MCF 10A (cell line): ENCODE results near the gene CIB4. TPM values are rescaled to one million over a fixed set of nuclear protein-coding genes. Genes with fewer than 3 reads are reported as not detected.
A peak's percentile ranks its signal among the peaks of the same experiment; 100 is the strongest.

Experiments used
- BruUV-seq: library from RNA; stranded (reverse); fragments of 400-500 nt; replicated peaks from 2 replicates; lab custom pipeline; 2021; lab: Mats Ljungman, UMichigan
- CTCF ChIA-PET: fragments of 300-600 bp; sonication (Branson Sonifier 250); formaldehyde crosslinking; extraction: SDS; loops from one replicate; lab custom pipeline; 2021; ENCODE audit warnings: antibody characterized with exemption, inconsistent platforms; lab: Yijun Ruan, JAX
- POLR2A ChIA-PET: fragments of 300-600, 350-650 bp; sonication (Branson Sonifier 250); formaldehyde crosslinking; extraction: SDS; loops from one replicate; lab custom pipeline; 2020; ENCODE audit warnings: antibody characterized with exemption, inconsistent platforms; lab: Yijun Ruan, JAX
- DNase-seq: peaks from one replicate; pipeline ENCODE4 v3.0.0-alpha.2; 2018; ENCODE audit not compliant: unreplicated experiment
- H3K27ac Mint-ChIP-seq: one replicate; pipeline ENCODE4 v1.8.0; 2022; ENCODE audit warnings: mild to moderate bottlenecking, low read depth, mixed read lengths; ENCODE audit not compliant: unreplicated experiment
- H3K27me3 Mint-ChIP-seq: one replicate; pipeline ENCODE4 v1.8.0; 2022; ENCODE audit warnings: mixed read lengths; ENCODE audit not compliant: insufficient read depth, unreplicated experiment
- H3K36me3 Mint-ChIP-seq: one replicate; pipeline ENCODE4 v1.8.0; 2022; ENCODE audit warnings: mild to moderate bottlenecking, moderate library complexity, mixed read lengths; ENCODE audit not compliant: insufficient read depth, unreplicated experiment
- H3K4me1 Mint-ChIP-seq: one replicate; pipeline ENCODE4 v1.8.0; 2022; ENCODE audit warnings: mixed read lengths; ENCODE audit not compliant: insufficient read depth, unreplicated experiment
- H3K4me3 Mint-ChIP-seq: one replicate; pipeline ENCODE4 v1.8.0; 2022; ENCODE audit warnings: mild to moderate bottlenecking, moderate library complexity, mixed read lengths; ENCODE audit not compliant: unreplicated experiment
- H3K9me3 Mint-ChIP-seq: one replicate; pipeline ENCODE4 v1.8.0; 2022; ENCODE audit warnings: mixed read lengths; ENCODE audit not compliant: unreplicated experiment
- intact Hi-C: fragments of 100-400 bp; cut with micrococcal nuclease; formaldehyde crosslinking; loops from 2 replicates; pipeline ENCODE4 v1.14.1; 2022
- total RNA-seq: library from RNA; stranded (reverse); gene quantifications from 2 replicates; pipeline ENCODE4 v1.2.3, GENCODE V29; 2022
- TF ChIP-seq, protein P1 (sequence below): fragments of 200-600 bp; IDR thresholded peaks from one replicate; pipeline ENCODE4 v1.8.0; 2022; ENCODE audit warnings: antibody characterized with exemption, mild to moderate bottlenecking; ENCODE audit not compliant: unreplicated experiment

CIB4 gene
- total RNA-seq, 1 experiment from 2014 or later = not detected

DNA sequence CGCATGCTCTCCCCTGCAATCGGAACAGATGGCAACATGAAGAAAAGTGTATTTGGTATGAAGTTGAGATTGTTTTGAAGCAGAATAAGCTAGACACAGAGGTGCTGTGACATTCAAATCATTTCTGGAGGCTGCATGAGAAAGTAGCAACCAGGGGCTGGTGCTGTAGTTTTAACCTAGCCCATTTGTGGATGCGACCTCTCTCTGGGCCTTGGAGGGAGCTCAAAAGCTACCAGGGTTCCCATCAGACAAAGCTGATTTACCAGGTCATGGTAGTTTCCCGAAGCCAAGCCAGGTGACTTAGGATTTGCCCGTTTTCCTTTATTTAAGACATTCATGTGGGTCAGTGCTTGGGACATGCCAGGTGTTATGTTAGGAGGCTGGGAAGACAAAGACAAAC lies 77.5 kb downstream of the CIB4 start:
- Mint-ChIP-seq H3K27me3 (peaks cover 87% of the 10 kb centered on the region), H3K36me3 (no peaks in the 10 kb centered on the region), H3K4me1 (peaks cover 8% of the 10 kb centered on the region), H3K9me3 (no peaks in the 10 kb centered on the region), H3K4me3 (no peak overlapping the region), H3K27ac (no peak overlapping the region)
- no peak for DNase-seq
- TF ChIP-seq, protein P1, sequence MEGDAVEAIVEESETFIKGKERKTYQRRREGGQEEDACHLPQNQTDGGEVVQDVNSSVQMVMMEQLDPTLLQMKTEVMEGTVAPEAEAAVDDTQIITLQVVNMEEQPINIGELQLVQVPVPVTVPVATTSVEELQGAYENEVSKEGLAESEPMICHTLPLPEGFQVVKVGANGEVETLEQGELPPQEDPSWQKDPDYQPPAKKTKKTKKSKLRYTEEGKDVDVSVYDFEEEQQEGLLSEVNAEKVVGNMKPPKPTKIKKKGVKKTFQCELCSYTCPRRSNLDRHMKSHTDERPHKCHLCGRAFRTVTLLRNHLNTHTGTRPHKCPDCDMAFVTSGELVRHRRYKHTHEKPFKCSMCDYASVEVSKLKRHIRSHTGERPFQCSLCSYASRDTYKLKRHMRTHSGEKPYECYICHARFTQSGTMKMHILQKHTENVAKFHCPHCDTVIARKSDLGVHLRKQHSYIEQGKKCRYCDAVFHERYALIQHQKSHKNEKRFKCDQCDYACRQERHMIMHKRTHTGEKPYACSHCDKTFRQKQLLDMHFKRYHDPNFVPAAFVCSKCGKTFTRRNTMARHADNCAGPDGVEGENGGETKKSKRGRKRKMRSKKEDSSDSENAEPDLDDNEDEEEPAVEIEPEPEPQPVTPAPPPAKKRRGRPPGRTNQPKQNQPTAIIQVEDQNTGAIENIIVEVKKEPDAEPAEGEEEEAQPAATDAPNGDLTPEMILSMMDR = no peak
- intact Hi-C loops = no loop called here
- POLR2A ChIA-PET = no interaction called here
- CTCF ChIA-PET = interaction anchor here (1.0 kb wide), 1 partner anchor 14 kb away, joined by 3 read pairs; no protein-coding TSS in a partner anchor
- BruUV-seq = no TSS peak

DNA sequence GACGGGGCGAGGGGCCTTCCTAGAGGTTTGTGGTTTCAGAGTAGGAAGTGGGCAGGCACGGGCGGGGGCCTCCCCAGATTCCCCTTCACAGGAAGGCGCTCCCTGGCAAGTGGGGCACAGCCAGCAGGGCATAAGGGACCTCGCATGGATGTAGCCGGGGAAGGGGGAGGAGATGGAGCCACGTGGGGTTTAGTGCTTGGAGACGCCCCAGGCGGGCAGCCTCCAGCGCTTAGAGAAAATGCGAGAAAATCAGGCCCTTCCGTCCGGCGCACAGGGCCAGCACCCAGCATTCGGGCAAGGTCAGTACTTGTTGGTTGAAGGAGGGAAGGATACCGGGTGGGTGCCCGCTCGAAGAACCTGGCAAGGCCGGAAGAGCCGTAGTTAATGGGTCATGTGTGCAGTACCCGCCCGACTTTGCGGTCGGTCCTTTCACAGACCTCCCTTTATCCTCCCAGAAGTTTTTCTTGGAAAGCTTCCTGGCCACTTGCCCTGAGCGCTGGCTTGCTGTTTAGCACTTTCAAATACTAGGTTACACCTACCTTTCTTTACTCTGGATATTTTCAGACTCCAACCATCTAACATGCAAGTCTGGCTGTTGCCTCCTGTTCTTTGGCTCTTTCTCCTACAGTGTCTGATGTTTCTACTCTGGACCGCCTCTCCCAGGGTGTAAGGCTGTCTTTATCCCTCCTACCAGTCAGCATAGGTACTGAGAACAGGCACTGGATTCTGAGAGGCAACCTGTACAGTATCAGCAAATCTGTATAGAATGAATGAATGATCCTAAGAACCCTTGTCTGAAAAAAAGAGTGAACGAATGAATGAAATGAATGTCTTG lies 78.1 kb downstream of the CIB4 start:
- BruUV-seq = no TSS peak
- H3K4me1 Mint-ChIP-seq = peaks cover 8% of the 10 kb centered on the region
- H3K36me3 Mint-ChIP-seq = no peaks in the 10 kb centered on the region
- peak; percentile 62 for DNase-seq
- TF ChIP-seq, protein P1 = no peak
- POLR2A ChIA-PET = no interaction called here
- H3K27me3 Mint-ChIP-seq = peaks cover 87% of the 10 kb centered on the region
- no peaks in the 10 kb centered on the region for H3K9me3 Mint-ChIP-seq
- CTCF ChIA-PET = interaction anchor here (1.0 kb wide), 2 partner anchors 14 kb away, joined by 3 to 4 read pairs; no protein-coding TSS in a partner anchor
- intact Hi-C loops = no loop called here
- H3K4me3 Mint-ChIP-seq = peak overlapping the region; percentile 55
- H3K27ac Mint-ChIP-seq = no peak overlapping the region

DNA sequence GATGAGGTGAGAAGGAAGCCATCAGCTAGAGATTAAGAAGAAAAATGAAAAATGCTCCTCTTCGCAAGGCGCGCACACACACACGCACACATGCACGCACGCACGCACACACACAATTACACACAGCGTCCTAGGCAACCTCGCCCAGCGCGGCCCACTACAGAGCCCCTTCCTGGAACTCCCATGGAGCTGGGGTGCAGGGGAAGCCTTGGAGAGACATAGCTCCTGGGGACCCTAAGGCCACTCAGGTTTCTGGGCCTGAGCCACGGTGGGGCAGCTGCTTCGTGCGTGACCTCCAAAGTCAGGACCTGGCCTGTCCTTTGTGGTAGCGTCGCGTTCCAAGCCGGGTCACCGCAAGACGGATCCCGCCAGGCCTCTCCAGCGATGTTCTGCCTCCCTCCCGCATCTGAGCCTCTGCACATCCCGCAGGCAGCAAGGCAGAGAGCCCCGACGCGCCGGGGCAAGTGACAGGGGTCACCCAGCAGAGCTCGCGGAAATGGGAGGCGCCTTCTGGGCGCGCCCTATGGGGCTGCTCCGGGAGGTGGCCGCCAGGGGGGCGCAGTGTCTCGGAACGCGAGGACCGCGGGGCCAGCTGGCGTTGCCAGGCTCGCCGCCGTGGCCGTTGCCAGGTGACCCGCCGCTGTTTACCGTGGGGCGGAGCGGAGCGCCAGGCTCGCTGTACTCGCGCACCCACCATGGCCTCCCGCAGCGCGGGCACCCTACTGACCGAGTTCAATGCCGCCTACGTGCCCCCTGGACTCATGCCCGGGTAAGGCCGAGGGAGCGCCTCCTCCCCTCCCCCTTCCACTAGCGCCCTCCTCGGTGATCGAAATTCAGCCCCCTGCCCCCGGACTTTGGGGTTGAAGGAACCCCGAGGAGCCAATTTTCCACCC lies 79.0 kb downstream of the CIB4 start:
- no TSS peak for BruUV-seq

More for the DNA sequence above, 79.0 kb downstream of the CIB4 start:
- Mint-ChIP-seq H3K9me3 (no peaks in the 10 kb centered on the region), H3K27ac (no peak overlapping the region), H3K4me1 (peaks cover 8% of the 10 kb centered on the region), H3K27me3 (peaks cover 89% of the 10 kb centered on the region), H3K4me3 (peak overlapping the region; percentile 55), H3K36me3 (no peaks in the 10 kb centered on the region)
- CTCF ChIA-PET = interaction anchor here (0.5 to 1.0 kb wide), 2 partner anchors 15 to 168 kb away, joined by 3 to 4 read pairs; no protein-coding TSS in a partner anchor
- peak; percentile 44 for DNase-seq
- POLR2A ChIA-PET = interaction anchor here (0.6 kb wide), 1 partner anchor 20 kb away, joined by 3 read pairs; no protein-coding TSS in a partner anchor
- TF ChIP-seq, protein P1 = no peak
- intact Hi-C loops = no loop called here
